Dedifferentiated amniotic fluid mesenchymal stem cell (primary cell): Measurements from ENCODE around the gene SLC35A5.

Experiments used
- DNase-seq: peaks from one replicate; pipeline ENCODE4 v3.0.0-alpha.2; 2016; ENCODE audit errors: extremely low spot score

Gene SLC35A5

DNA sequence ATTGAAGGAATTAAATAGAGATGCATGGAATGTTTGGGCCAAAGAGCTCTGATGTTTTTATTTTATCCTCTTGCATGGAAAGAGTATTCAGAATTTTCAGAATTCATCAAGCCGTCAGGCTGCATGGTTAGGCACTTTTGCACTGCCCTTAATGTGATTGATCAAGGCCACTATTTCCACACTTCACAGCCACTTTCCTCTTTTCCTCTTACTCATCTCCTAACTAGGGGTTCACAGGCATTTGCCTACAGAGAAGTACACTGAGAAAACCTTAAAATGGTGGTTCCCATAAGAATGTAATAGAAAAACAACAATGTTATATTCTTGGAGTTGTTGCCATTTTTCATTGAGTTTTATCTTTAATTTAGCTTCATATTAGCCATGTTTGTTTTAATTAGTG, 10.9 kb downstream of the SLC35A5 start:
- no peak for DNase-seq

DNA sequence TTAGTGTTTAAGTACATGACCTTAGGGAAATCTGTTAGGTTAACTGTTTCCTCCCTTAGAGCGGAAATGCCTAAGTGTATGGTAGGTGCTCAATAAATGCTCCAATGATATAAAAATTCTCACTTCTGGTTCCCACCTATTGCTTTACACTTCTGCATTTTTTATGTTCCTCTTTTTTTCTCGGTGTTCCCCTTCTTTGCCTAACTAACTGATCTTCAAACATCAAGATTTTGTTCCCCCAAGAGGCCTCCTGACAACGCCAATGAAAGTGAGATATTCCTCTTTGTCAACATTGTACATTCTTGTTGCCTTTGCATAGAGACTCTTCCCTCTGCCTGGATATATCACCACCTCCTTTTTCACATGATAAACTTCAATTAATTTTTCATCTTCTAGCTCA, 17.4 kb downstream of the SLC35A5 start:
- no peak for DNase-seq

- DNase-seq, result no peak
These were observed 17.9 kb downstream of the SLC35A5 start for GRCh38 chr3:112579697-112580096.

DNA sequence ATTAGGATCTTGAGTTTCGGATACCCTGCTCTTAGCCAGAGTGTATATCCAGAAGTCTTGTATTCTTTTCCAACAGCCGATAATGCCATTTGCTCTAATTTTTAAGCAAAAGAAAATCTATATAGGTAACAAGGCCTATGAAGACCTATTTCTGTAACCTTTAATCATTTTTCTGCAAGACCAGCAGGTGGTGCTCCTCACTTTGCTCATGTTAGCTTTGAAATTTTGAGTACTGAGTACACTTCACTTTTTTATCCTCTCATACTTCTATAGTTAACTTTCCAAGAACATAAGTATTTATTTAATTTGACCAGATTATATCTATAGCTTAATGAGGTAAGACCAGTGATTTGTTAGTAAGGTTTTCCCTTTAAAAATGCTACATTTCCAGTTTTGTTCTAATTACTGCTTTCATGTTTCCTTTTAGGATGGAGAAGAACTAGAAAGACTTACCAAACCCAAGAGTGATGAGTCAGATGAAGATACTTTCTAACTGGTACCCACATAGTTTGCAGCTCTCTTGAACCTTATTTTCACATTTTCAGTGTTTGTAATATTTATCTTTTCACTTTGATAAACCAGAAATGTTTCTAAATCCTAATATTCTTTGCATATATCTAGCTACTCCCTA, 20.5 kb downstream of the SLC35A5 start:
- peak; percentile 47 for DNase-seq

- DNase-seq, result no peak
These were observed 21.3 kb downstream of the SLC35A5 start for GRCh38 chr3:112583105-112583504.

DNA sequence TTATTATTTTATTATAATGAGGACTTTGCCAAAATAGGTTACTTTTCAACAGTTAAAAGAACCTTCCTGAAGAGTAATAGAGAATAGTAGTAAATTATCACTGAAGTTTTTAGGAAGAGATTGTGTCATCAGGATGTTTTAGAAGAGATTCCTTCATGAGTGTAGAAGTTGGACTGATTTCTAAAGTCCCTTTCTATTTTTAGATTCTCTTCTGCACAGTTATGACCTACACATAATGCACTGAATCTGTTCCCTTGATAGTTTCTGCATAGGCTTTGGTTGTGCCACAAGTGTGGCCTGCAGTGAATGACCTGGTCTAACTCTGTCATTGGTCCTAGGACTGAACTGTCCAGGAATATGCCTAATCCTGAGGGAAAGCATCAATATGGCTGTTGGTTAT, 23.9 kb downstream of the SLC35A5 start:
- DNase-seq, result no peak

- no peak for DNase-seq
These were observed 25.5 kb downstream of the SLC35A5 start for GRCh38 chr3:112587336-112587735.

DNA sequence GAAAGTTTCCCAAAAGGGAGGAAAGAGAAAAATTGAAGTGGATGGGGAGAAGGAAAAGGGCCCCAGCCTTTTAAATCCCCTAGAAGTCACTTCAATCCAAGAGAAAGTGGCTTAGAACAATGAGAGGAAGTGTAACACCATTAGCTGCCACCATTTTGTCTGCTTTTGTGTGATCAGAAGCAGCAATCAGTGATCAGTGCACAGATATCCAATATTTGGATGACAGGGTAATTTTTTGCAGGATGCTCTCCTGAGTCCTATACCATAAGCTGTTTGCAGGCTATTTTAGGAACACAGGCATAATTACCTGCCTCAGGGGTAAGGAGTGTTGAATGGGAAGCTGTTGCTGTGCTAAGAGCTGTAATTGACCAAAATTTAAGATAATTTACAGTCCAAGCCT, 31.4 kb downstream of the SLC35A5 start:
- DNase-seq, result no peak

DNA sequence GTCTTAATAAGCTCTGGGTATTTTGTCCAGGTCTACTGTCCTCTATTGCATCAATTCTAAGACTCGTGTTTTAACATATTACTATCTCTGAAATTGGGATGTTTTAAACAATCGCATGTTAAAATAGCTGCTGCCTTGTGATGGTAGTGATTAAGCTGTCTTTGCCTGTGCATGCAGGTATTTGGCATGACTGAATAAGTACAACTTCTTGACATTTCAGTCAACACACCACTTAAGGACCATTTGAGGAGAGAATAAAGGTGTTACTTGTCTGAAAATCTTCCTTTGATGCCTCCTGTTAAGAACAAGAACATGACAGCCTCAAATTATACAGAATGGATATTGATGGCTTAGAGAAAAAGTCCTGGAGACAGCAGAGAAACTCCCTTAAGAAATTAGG, 33.0 kb downstream of the SLC35A5 start:
- DNase-seq, result no peak

DNA sequence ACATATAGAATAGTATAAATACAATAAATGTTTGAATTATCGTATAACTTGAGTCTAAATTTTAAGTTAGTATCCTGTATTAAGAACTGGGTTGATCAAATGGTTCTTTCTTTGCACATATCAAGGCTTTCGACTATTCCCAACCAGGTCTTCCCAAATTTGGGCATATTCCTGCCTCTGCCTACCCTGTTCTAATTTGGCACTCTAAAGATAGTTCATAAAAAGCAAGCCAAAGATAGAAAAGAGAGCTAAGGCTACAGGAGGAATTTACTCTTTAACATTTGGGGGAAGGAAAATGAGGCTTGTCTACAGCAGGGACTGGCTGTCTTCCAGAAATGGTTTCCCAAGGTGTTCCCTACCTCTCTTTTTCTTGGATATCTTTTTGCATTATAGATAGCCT, 36.1 kb downstream of the SLC35A5 start:
- no peak for DNase-seq

DNA sequence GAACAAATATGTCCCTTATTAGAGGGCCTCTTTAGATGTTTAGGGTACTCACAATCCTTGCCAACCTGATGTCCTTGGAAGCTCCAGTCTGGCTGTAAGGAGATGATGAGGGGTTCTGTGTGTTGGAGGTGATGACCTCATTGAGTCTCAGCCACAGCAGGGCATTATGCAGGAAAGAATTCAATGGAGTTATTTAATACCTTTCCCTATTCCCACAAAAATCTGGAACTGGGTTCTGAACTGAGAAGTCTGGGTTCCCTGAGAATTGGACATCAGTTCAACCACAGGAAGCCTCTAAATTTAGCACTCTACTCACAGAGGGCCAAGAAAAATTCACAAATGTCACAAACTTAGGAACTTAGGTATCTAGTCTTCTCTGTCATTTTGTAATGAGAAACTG, 36.9 kb downstream of the SLC35A5 start:
- no peak for DNase-seq

DNA sequence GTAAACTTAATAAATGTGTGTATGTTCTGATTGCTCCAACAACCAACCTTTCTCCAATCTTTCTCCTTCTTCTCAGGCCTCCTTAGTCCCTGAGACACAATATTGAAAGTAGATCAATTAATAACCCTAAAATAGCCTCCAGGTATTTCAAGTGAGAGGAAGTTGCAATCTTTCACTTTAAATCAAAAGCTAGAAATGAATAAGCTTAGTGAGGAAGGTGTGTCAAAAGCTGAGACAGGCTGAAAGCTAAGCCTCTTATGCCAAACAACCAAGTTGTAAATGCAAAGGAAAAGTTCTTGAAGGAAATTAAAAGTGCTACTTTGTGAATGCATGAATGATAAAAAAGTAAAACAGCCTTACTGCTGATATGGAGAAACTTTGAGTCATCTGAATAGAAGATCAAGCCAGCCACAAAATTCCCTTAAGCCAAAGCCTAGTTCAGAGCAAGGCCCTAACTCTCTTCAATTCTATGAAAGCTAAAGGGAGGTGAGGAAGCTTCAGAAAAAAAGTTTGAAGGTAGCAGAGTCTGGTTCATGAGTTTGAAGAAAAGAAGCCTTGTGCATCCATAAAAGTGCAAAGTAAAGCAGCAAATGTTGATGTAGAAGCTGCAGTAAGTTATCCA, 40.5 kb downstream of the SLC35A5 start:
- no peak for DNase-seq

DNA sequence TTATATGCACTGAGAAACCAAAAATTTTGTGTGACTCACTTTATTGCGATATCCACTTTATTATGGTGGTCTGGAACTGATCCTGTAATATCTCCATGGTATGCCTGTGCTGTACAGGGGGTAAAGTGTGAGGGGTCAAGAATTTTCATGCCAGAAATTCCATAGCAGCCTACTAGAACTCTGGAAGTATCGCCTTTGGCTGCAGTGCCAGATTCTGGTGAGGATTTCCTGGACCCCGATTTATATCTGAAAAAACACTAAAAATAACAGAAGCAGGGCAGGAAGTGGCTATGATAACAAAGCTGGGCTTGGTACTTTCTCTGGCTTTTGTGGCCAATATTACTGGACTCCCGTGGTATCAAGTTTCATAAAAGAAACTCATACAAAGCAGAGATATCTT, 42.7 kb downstream of the SLC35A5 start:
- DNase-seq, result no peak

GRCh38 chr3:112605285-112605684, 43.4 kb downstream of the SLC35A5 start:
- DNase-seq, result no peak

DNA sequence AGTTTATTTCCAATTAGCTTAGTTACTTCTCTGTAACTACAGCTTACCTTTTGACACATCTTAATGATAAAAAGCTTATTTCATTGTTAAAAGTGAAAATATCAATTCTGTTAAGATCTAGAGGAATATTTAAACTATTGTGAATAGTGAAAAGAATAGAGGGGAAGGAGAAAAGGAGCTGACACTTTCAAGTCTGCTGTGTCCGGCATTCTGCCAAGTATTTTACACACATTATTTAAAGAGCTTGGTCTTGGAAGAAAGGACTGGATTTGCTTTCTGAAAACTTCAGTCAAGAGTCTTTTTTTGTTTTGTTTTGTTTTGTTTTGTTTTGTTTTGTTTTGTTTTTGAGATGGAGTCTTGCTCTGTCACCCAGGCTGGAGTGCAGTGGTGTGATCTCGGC, 44.3 kb downstream of the SLC35A5 start:
- DNase-seq, result no peak

DNA sequence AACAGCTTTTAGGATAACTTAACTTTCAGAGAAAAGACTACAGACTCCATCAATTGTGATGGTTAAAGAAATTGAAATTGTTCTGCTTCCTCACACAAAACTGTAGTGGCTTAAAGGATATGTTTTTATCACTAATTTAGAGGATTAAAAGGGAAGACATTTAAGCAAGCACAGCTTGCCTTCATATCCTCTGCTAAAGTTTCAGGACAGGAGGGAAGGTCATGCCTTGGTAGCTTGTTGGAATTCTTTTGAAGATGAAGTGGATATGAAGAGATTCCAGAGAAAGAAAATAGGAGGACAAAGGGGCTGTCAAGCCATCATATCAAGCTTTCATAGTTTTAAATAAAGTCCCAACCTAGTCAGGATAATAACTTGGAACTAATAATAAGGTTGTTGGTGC, 46.0 kb downstream of the SLC35A5 start:
- DNase-seq, result no peak

- no peak for DNase-seq
These were observed 48.3 kb downstream of the SLC35A5 start for GRCh38 chr3:112610121-112610520.

DNA sequence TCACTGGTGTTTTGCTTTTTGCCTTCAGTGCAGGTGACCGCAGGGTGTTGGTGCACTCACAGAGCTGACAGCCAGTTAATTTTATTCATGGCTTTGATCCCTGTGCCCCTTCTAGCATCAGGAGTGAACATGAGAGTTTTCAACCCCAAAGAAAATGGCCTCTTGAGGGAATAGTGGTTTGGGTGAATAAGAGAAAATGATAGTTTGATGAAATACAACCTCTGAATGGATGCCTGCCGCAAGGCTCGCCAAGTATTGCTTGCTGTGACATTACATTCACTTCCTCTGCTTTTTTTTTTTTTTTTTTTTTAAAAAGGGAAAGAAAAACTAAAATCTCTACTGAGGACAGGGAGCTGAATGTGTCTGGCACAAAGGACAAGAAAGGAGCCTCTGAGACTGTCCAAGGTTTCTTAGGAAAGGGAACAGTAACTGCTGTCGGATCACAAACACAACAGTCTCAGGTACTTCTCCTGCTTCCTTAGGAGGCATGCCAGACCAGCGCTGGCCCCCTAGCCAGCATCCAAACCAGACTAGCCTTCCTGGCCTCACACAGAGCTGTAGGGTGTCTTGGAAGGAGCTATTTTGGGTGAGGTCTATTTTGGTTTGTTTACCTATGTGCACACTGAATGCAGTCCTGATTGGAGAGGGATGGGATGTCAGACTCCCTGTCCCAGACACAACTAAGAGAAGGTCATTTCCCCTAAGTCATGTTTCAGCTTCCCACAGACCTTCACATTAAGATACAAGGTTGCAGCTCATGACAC, 50.1 kb downstream of the SLC35A5 start:
- DNase-seq, result no peak

- no peak for DNase-seq
These were observed 54.3 kb downstream of the SLC35A5 start for GRCh38 chr3:112615989-112616731.

- no peak for DNase-seq
These were observed 55.4 kb downstream of the SLC35A5 start for GRCh38 chr3:112617285-112617684.

DNA sequence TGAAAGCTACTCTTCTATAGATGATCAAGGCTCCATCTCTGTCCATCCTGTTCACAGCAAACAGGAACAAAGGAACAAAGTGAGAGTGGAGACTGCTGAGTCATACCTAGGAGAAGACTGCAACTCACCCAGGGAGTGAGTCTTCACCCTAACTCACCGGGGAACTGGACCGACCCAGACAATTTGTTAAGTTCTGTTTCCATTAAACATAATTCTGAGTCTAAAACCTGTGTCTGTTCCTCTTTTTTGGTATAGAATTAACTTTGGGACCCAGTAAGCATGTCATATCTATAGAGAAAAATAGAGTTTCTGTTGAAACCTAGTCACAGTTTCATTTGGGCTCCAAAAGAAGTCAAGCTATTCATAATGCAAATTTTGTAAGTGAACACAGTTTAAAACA, 57.5 kb downstream of the SLC35A5 start:
- no peak for DNase-seq

DNA sequence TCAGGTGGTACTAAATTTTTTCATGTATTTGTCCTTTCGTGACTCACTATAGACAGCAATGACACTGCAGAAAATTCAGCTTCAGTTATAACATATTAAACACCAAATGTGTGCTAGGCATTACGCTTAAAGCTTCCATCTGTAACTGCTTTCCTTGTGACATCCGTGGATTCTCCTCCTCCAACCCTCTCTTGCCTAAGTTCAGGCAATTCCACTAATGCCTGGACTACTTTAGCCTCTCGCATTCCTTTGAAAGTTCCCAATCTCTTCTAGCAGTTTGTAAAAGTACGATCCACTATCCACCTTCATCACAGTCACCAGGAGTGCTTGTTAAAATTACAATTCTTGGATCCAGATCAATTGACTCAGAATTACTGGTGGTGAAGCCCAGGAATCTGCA, 61.4 kb downstream of the SLC35A5 start:
- no peak for DNase-seq

DNA sequence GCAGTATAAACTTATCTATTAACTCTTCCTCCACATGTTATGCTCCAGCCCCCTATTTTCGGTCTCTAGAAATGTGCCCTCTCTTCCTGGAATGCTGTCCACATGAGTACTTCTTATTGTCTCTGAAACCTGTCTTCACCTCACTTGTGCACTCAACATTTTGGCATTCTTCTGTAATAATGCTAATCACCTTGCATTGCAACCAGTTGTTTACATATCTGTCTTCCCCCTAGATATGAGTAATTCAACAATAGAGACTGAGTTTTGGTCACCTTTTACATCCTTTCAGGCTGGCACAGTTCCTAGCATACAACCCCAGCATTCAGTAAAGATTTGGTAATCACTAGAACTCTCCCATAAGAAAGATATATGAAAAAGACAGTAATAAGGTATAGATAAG, 61.9 kb downstream of the SLC35A5 start:
- no peak for DNase-seq
